Epithelial cell of esophagus (primary cell): Measurements from ENCODE around the gene TLN1.

Source experiments
- DNase-seq: peaks from one replicate; pipeline ENCODE4 v3.0.0; 2010; ENCODE audit warnings: low read depth
- H3K4me3 ChIP-seq: 2 replicates; pipeline ENCODE4 v1.5.1; 2011; ENCODE audit warnings: mild to moderate bottlenecking, low read length, control low read depth
- TF ChIP-seq, protein P1 (sequence below): IDR thresholded peaks from 2 replicates; pipeline ENCODE4 v1.5.1; 2011; ENCODE audit warnings: low read depth, mild to moderate bottlenecking, low read length, control low read depth, inconsistent platforms; ENCODE audit not compliant: insufficient read depth; ENCODE audit errors: missing control alignments

The TLN1 gene

DNA sequence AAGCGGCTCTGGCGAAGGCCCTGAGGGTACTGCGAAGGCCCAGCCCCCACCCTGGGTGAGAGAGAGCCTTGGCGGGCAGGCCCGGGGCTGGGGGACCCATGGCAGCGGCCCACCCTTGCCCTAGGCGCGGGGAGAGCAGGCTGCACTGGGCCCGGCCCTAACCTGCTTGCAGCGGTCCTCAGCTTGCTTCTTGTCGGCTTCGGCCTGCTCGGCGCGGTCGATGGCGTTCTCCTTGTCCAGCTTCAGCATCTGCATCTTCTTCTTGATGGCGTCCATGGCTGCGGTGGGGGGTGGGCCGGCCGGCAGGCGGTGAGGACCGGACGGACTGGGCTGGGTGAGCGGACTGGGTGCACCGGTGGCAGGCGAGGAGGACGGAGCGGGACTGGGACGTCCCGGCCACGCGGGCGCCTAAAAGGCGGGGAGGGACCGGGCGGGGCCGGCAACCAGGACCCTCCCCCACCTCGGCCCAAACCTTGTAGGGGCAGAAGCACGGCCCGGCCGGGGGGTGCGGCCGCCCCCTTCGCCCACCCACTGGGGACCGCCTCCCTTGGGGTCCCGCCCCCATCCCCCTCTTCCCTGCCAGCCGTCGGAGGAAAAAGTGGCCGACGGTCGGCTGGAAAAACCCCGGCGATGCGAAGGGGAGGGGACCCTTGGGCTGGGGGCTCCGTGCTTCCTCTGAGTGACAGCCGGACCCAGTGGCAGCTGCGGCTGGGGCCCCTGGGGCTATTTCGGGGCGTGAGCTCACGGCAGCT is 42.3 kb downstream of the TLN1 start, which contains the start of gene TPM2:
Gene TPM2 (minus strand): TSS at position 384 of the 752 bp plus-strand sequence. CDS start 108 bp downstream, at position 276.
- TF ChIP-seq, protein P1, sequence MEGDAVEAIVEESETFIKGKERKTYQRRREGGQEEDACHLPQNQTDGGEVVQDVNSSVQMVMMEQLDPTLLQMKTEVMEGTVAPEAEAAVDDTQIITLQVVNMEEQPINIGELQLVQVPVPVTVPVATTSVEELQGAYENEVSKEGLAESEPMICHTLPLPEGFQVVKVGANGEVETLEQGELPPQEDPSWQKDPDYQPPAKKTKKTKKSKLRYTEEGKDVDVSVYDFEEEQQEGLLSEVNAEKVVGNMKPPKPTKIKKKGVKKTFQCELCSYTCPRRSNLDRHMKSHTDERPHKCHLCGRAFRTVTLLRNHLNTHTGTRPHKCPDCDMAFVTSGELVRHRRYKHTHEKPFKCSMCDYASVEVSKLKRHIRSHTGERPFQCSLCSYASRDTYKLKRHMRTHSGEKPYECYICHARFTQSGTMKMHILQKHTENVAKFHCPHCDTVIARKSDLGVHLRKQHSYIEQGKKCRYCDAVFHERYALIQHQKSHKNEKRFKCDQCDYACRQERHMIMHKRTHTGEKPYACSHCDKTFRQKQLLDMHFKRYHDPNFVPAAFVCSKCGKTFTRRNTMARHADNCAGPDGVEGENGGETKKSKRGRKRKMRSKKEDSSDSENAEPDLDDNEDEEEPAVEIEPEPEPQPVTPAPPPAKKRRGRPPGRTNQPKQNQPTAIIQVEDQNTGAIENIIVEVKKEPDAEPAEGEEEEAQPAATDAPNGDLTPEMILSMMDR: no peak
- H3K4me3 ChIP-seq: peak within 1 kb of the TSS; percentile 58
- peak; percentile 40 for DNase-seq

DNA sequence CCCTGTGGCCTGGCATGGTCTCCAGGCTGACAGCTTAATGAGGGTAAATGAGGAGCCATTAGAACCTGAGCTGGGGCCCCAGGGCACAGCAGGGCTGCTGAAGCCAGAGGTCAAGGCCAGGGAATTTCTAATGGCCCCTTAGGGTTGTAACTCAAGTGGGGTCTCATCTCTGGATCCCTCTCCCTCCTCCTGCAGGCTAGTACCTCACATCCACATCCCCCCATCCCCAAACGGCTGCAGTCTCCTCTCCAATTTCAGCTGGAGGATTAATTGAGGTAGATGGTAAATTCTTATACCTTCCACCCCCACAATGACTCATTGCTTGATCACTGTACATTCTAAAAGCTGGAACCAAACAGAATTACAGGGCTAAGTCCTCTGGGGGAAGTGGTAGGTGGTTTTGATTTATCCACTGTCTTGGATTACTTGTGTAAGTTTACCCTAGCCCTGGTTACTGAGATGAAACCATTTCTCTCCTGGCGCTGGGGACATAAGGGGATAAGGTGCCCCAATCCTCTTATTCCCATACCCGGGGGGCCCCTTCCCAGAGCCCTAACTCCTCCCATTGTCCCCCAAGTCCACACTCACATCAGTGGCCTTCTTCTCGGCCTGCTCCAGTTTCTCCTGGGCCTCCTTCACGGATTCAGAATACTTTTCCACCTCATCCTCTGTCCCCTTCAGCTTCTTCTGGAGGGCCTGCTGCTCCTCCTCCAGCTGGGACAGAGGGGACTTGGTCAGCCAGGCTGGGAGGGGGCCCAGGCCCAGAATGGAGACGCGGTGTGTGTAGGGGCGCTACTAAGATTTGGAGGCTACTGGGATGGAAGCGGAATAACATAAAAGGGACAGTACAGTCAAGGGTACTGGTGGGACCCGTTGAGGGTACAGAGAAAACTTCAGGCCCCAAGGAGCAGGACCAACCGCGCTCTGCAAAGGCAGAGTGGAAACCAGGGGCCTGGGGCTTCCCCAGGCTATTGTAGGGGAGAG is 43.1 kb downstream of the TLN1 start:
- H3K4me3 ChIP-seq: peak overlapping the region; percentile 58
- TF ChIP-seq, protein P1: no peak
- peak; percentile 82 for DNase-seq

DNA sequence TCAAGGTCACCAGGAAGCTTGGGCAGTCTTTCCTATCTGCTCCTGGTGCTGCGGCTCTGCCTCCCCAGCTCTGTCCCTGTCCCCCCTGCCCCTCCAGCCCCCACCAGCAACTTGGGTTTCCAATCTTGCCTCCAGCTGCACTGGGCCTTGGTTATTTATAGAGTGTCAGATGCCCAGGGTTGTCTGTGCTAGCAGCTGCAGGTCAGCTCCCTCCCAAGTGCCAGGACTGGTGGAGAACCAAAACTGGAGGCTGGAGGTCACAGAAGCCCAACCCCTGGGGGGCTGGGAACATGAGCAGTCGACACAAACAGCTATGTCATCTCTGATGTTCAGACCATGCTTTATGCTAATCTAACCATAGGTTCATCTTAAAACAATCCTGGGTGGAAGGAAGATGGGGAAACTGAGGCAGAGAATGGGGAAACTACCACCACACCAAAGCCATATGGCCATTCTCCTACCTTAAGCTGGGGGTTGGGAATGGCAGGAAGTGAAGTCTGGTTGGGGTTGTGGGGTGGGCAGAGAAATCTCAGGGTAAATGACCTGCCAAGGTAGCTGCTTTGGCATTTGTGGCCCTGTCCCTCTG is 43.9 kb downstream of the TLN1 start:
- H3K4me3 ChIP-seq: peak overlapping the region; percentile 6
- TF ChIP-seq, protein P1: no peak
- no peak for DNase-seq

DNA sequence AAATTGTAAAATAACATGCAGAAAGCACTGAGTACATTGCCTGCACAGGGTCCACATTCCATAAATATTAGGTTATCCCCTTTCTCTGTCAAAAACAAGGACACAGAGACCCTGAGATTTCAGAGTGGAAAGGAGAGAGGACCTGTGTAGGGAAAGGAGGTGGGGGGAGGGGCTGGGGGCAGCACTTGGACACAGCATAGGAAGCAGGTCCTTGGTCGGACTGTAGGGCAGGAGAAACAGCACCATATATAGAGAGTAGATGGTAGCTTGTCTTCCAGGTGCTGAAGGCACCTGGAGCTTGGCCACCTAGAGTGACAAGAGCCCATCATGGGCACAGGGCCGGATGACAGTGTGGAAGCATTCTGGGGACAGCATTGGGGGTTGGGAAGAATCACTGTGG is 44.7 kb downstream of the TLN1 start:
- no peak for DNase-seq
- no peak overlapping the region for H3K4me3 ChIP-seq
- TF ChIP-seq, protein P1: no peak

DNA sequence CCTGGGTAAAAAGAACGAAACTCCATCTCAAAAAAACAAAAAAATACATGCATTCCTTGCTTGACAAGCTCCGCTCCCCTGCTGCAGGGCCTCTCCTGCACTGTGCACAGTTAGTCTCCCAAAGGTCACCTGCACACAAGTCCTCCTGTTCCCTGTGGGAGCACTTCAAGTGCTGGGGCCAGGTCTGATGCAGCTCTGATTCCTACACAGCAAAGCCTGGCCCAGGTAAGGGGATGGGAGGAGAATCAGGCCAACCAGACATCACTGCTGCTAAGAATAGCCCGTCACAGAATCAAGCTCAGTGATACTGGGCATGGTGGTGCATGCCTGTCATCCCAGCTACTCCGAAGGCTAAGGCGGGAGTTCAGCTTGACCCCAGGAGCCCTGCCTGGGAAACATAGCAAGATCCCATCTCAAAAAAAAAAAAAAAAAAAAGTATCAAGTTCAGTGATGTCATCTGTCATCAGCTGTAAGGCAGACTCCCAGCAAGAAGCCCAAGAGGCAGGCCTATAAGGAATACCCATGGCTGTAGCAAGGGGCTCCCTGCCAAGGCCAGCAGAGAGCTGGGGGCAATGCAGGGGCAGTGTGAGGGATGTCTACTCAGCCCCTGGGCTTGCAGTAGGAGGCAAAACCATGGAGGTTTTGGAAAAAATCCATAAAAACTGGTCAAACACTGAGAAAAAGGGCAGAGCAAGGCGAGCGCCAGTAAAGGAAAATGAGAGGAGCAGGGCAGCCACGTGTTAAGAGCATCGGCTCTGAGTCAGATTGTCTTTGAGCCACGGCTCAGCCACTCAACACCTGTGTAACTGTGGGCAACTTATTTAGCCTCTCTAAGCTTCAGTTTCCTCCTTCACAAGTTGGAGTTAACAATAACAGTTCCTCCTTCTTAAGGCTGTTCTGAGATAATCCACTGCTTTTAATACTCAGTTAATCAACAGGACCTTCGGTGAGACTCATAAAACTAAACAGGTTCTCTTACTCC is 45.5 kb downstream of the TLN1 start:
- no peak overlapping the region for H3K4me3 ChIP-seq
- DNase-seq: no peak
- TF ChIP-seq, protein P1: no peak

DNA sequence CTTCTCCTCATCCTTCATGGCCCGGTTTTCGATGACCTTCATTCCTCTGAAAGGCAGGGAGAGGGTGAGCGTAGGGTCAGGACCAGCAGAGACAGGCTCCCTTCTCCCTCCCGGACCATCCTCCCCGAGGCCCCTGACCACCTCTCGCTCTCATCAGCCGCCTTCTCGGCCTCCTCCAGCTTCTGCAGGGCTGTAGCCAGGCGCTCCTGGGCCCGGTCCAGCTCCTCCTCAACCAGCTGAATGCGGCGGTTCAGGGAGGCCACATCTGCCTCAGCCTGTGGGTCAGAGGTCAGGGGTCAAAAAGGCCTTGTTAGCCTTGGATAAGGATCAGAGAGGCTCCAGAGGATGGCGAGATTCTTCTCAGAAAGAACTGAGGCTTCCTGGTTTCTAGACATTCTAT is 46.5 kb downstream of the TLN1 start:
- no peak overlapping the region for H3K4me3 ChIP-seq
- TF ChIP-seq, protein P1: no peak
- no peak for DNase-seq
